Loucy (cell line): ENCODE measurements around the gene TIMP2.

Source experiments
- H2AFZ ChIP-seq: fragments of 200-600 bp; sonication (generic); 2 replicates; pipeline ENCODE4 v1.6.0; 2016; ENCODE audit warnings: antibody characterized with exemption, mild to moderate bottlenecking, low read length, moderate library complexity
- H3F3A ChIP-seq: fragments of 200-600 bp; 2 replicates; pipeline ENCODE4 v1.6.0; 2016; ENCODE audit warnings: antibody characterized with exemption, low read depth, mild to moderate bottlenecking
- H3K27me3 ChIP-seq: fragments of 200-600 bp; sonication (generic); 2 replicates; pipeline ENCODE4 v1.6.1; 2014; ENCODE audit warnings: low read length, mild to moderate bottlenecking; ENCODE audit not compliant: insufficient read depth, poor library complexity, severe bottlenecking
- H3K36me3 ChIP-seq: fragments of 200-600 bp; sonication (generic); 2 replicates; pipeline ENCODE4 v1.6.1; 2016; ENCODE audit warnings: low read length; ENCODE audit not compliant: insufficient read depth
- H3K4me1 ChIP-seq: fragments of 200-600 bp; sonication (generic); 2 replicates; pipeline ENCODE4 v1.5.1; 2014; ENCODE audit warnings: low read length, mild to moderate bottlenecking; ENCODE audit not compliant: insufficient read depth, poor library complexity, severe bottlenecking
- H3K4me2 ChIP-seq: fragments of 200-600 bp; sonication (generic); 2 replicates; pipeline ENCODE4 v1.6.0; 2014; ENCODE audit warnings: antibody characterized with exemption, low read length, low read depth, mild to moderate bottlenecking; ENCODE audit not compliant: poor library complexity, severe bottlenecking
- H3K4me3 ChIP-seq: fragments of 200-600 bp; sonication (generic); 2 replicates; pipeline ENCODE4 v1.5.1; 2014; ENCODE audit warnings: low read length, mild to moderate bottlenecking, mixed read lengths; ENCODE audit not compliant: poor library complexity, severe bottlenecking
- H3K79me2 ChIP-seq: fragments of 200-600 bp; sonication (generic); 2 replicates; pipeline ENCODE4 v1.6.1; 2014; ENCODE audit warnings: low read length; ENCODE audit not compliant: insufficient read depth
- H3K9ac ChIP-seq: fragments of 200-600 bp; sonication (generic); 2 replicates; pipeline ENCODE4 v1.6.0; 2014; ENCODE audit warnings: mild to moderate bottlenecking, low read depth, low read length, moderate library complexity; ENCODE audit not compliant: poor library complexity, severe bottlenecking
- H3K9me2 ChIP-seq: fragments of 200-600 bp; sonication (generic); replicated peaks from 2 replicates; pipeline ENCODE4 v1.6.1; 2016; ENCODE audit warnings: low read depth, low read length, mixed read lengths
- H3K9me3 ChIP-seq: fragments of 200-600 bp; sonication (generic); 2 replicates; pipeline ENCODE4 v1.6.1; 2014; ENCODE audit warnings: mild to moderate bottlenecking, antibody characterized with exemption, low read length, low read depth; ENCODE audit not compliant: insufficient read depth
- H4K20me1 ChIP-seq: fragments of 200-600 bp; sonication (generic); 2 replicates; pipeline ENCODE4 v1.6.0; 2014; ENCODE audit warnings: antibody characterized with exemption, low read length, mild to moderate bottlenecking; ENCODE audit not compliant: insufficient read depth, poor library complexity, severe bottlenecking
- CTCF ChIP-seq: fragments of 200-600 bp; sonication (generic); conservative IDR thresholded peaks from 2 replicates; pipeline ENCODE4 v1.5.1; 2014; ENCODE audit warnings: mild to moderate bottlenecking, antibody characterized with exemption, low read length
- EZH2phosphoT487 ChIP-seq: fragments of 200-600 bp; IDR thresholded peaks from 2 replicates; pipeline ENCODE4 v1.6.1; 2018; ENCODE audit warnings: antibody characterized with exemption, mild to moderate bottlenecking, moderate library complexity, borderline replicate concordance

Gene TIMP2

GRCh38 chr17:78815696-78816095 is 109.5 kb downstream of the TIMP2 start:
- TF ChIP-seq CTCF = no peak
- Histone ChIP-seq H3K9me2 (no peaks in the 10 kb centered on the region), H3F3A (peaks cover 30% of the 10 kb centered on the region), H3K4me2 (no peak overlapping the region), H3K4me1 (peaks cover 44% of the 10 kb centered on the region), H4K20me1 (peaks cover 2% of the 10 kb centered on the region), H3K79me2 (peaks cover 10% of the 10 kb centered on the region), H3K4me3 (no peak overlapping the region), H3K9ac (no peak overlapping the region), H3K27me3 (no peaks in the 10 kb centered on the region), H3K9me3 (no peaks in the 10 kb centered on the region), H2AFZ (no peak overlapping the region), H3K36me3 (peaks cover 74% of the 10 kb centered on the region)

DNA sequence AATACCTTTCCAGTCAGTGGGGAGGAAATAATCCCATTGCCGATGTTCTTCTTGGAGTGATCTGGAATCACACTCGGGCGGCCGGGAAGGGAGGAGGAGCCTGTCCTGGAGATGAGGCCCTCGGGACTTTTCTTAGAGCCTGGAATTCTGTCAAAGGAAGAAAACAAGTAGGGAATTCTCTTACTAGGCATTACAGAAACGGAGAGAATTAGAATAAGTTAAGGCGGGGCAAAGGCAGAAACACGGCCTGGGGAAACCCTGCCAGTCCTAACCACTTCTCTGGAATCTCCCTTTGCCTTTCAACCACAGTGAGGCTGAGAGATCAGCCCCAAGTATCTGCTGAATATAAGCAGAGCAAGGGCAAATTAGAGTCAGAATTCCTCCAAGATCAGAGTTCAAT is 112.3 kb downstream of the TIMP2 start:
- no peak overlapping the region for H3K9ac ChIP-seq
- no peaks in the 10 kb centered on the region for H3K9me3 ChIP-seq
- 0 out of 2 replicates have a peak, but pooled peaks cover 4% of the 10 kb centered on the region for H3F3A ChIP-seq
- peaks cover 2% of the 10 kb centered on the region for H4K20me1 ChIP-seq
- no peaks in the 10 kb centered on the region for H3K27me3 ChIP-seq
- H3K4me1 ChIP-seq = peaks cover 18% of the 10 kb centered on the region
- TF ChIP-seq CTCF = no peak
- TF ChIP-seq EZH2phosphoT487 = no peak
- no peak overlapping the region for H2AFZ ChIP-seq
- peaks cover 10% of the 10 kb centered on the region for H3K79me2 ChIP-seq
- H3K4me2 ChIP-seq = no peak overlapping the region
- H3K36me3 ChIP-seq = peaks cover 83% of the 10 kb centered on the region
- H3K4me3 ChIP-seq = no peak overlapping the region
- H3K9me2 ChIP-seq = no peaks in the 10 kb centered on the region

DNA sequence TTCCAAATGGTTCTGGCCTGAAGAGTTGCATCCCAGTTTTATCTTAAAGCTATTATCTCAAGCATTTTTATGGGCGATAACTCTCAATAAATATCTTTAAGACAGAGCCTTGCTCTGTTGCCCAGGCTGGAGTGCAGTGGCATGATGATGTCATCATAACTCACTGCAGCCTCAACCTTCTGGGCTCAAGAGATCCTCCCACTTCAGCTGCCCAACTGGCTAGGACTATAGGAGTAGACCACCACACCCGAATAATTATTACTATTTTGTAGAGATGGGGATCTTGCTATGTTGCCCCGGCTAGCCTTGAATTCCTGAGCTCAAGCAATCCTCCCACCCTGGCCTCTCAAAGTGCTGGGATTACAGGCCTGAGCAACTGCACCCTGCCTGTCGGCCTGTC is 117.0 kb downstream of the TIMP2 start:
- H4K20me1 ChIP-seq = no peaks in the 10 kb centered on the region
- no peaks in the 10 kb centered on the region for H3K79me2 ChIP-seq
- no peaks in the 10 kb centered on the region for H3F3A ChIP-seq
- H3K4me1 ChIP-seq = no peaks in the 10 kb centered on the region
- no peak overlapping the region for H2AFZ ChIP-seq
- H3K4me2 ChIP-seq = no peak overlapping the region
- H3K9me3 ChIP-seq = no peaks in the 10 kb centered on the region
- H3K9ac ChIP-seq = no peak overlapping the region
- TF ChIP-seq EZH2phosphoT487 (no peak), CTCF (no peak)
- H3K27me3 ChIP-seq = no peaks in the 10 kb centered on the region
- peaks cover 88% of the 10 kb centered on the region for H3K36me3 ChIP-seq
- H3K9me2 ChIP-seq = no peaks in the 10 kb centered on the region
- H3K4me3 ChIP-seq = no peak overlapping the region
